Stomach (tissue), 9 donors: Measurements from ENCODE around the gene SH3BP5. TPM values are rescaled to one million over a fixed set of nuclear protein-coding genes. Genes with fewer than 3 reads are reported as not detected.
A peak's percentile ranks its signal among the peaks of the same experiment; 100 is the strongest.

Source experiments
- DNase-seq, 2 donors: peaks; one replicate each; pipeline versions ENCODE4 v3.0.0 to v3.0.0-alpha.2; 2013 to 2019
- H3K27ac ChIP-seq, 5 donors: fragments of 200-600 bp in 4 of 5; sonication (generic) in 4 of 5; one replicate each; pipeline ENCODE4 v1.5.1; 2013 to 2019; ENCODE audit warnings: mild to moderate bottlenecking in 1 of 5, moderate library complexity in 1 of 5
- H3K27me3 ChIP-seq, 3 donors: fragments of 200-600 bp; sonication (generic); one replicate each; pipeline ENCODE4 v1.5.1; 2017 to 2019; ENCODE audit warnings: mixed run types in 1 of 3
- H3K36me3 ChIP-seq, 4 donors: fragments of 200-600 bp; sonication (generic); 1 replicate in 3 of 4; 2 replicates in 1 of 4; pipeline ENCODE4 v1.5.1; 2016 to 2019
- H3K4me1 ChIP-seq, 4 donors: fragments of 200-600 bp; sonication (generic); one replicate each; pipeline ENCODE4 v1.5.1; 2016 to 2019
- H3K4me3 ChIP-seq, 4 donors: fragments of 200-600 bp; sonication (generic) in 3 of 4; one replicate each; pipeline ENCODE4 v1.5.1; 2016 to 2019; ENCODE audit warnings: mild to moderate bottlenecking in 1 of 4
- H3K9me3 ChIP-seq, 4 donors: fragments of 200-600 bp; sonication (generic); one replicate each; pipeline ENCODE4 v1.5.1; 2016 to 2019
- CTCF ChIP-seq, 7 experiments: fragments of 450-650 bp in 4 of 7; fragments of 200-600 bp in 3 of 7; sonication (generic) in 3 of 7; IDR thresholded peaks; one replicate each; pipeline ENCODE4 v1.5.1; 2016 to 2019; ENCODE audit warnings: antibody characterized with exemption in 7 of 7, control low read depth in 2 of 7, mild to moderate bottlenecking in 1 of 7
- EP300 ChIP-seq: sonication (generic); formaldehyde crosslinking; IDR thresholded peaks from one replicate; pipeline ENCODE4 v1.6.1; 2017; ENCODE audit warnings: antibody characterized with exemption
- POLR2A ChIP-seq, 4 donors: fragments of 450-650 bp; IDR thresholded peaks; one replicate each; pipeline ENCODE4 v1.6.1; 2016; ENCODE audit warnings: antibody characterized with exemption in 4 of 4, control low read depth in 2 of 4, mild to moderate bottlenecking in 1 of 4, moderate library complexity in 1 of 4
- POLR2AphosphoS5 ChIP-seq, 3 donors: sonication (generic); formaldehyde crosslinking; IDR thresholded peaks; one replicate each; pipeline ENCODE4 v1.6.1; 2016; ENCODE audit warnings: antibody characterized with exemption in 3 of 3
- WGBS, 5 donors: extraction: QIAGEN DNeasy Blood & Tissue Kit in 3 of 5; methylation state at CpG; one replicate each; pipeline versions ENCODE4 v1.1.5 to v1.1.7; 2013 to 2018; 5-methylcytosine and 5-hydroxymethylcytosine counted together
- intact Hi-C: fragments of 100-400 bp; cut with DNase I; formaldehyde crosslinking; loops from one replicate; pipeline ENCODE4 v1.15.1; 2023; ENCODE audit warnings: low total_unique reads
- polyA plus RNA-seq, 3 donors: library from polyadenylated mRNA; stranded (reverse); fragments of 200-250 nt; gene quantifications; one replicate each; pipeline ENCODE4 v1.2.3, GENCODE V29; 2013
- total RNA-seq, 5 donors: library from RNA; depleted of rRNA; stranded (reverse); fragments of >200 nt; gene quantifications; one replicate each; pipeline versions ENCODE4 v1.1.0 to v1.2.3, GENCODE V29; 2014 to 2016
- donor health status: healthy with polysubstance abuse.
- donor health status: Bipolar disorder and iron deficiency.
- donor health status: healthy.

SH3BP5 gene
- total and polyA plus RNA-seq, 8 donors, result 1.8 to 43.7 (median 18.9) TPM

DNA sequence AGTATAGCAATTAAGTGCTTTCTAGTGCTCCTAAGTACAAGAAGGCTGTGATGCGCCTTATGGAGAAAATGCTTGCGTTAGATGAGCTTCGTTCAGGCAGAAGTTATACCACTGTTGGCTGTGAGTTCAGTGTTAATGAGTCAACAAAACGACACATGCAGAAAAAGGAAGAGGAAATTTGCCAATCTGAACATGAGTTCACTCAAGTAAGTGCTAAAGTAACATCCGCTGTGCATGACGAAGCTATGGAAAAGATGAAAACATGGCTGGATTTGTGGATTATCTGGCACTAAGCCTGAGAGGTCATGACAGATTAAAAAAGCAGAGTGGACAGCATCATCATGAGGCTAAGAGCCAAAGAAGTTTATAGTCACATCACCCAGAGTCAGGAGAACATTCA is 36.9 kb downstream of the SH3BP5 start:
- H3K27ac ChIP-seq, result peak overlapping the region in 4 of 5 donors; percentile 59 to 82 (median 76)
- no peak overlapping the region for H3K4me3 ChIP-seq
- WGBS, 5 donors, result 69 to 81% (median 74%) methylated on average over 6 of the region's 6 CpGs
- DNase-seq, result peak in 1 of 2 donors; percentile 73
- no peaks in the 10 kb centered on the region for H3K36me3 ChIP-seq
- intact Hi-C loops, result no loop called here
- H3K4me1 ChIP-seq, result peaks cover 17 to 49% (median 22%) of the 10 kb centered on the region in 4 donors
- H3K9me3 ChIP-seq, result no peaks in the 10 kb centered on the region
- peak in 2 of 3 donors; percentile 60 to 69 for TF ChIP-seq POLR2AphosphoS5 (IDR thresholded peaks at IDR 0.05)
- TF ChIP-seq CTCF (IDR thresholded peaks at IDR 0.05), result no peak
- H3K27me3 ChIP-seq, result no peaks in the 10 kb centered on the region

DNA sequence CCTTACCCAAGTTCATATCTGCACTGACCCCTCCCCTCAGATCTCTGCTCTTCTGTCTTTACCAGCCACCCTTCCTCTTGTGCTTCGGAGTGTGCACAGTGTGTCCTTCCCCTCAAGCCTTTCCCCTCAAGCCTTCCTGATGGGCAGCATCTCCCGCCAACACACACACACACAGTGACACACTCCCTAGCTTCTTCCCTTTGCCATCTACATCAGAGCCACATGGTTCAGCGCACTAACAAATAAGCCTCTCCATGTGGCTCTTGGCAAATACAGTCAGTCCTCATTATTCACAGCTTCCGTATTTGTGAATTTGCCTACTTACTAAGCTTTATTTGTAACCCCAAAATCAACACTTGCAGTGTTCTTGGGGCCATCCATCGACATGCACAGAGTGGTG is 37.5 kb downstream of the SH3BP5 start:
- no peak overlapping the region for H3K4me3 ChIP-seq
- no peaks in the 10 kb centered on the region for H3K9me3 ChIP-seq
- no peaks in the 10 kb centered on the region for H3K27me3 ChIP-seq
- TF ChIP-seq POLR2AphosphoS5 (IDR thresholded peaks at IDR 0.05) (no peak), POLR2A (IDR thresholded peaks at IDR 0.05) (no peak), CTCF (IDR thresholded peaks at IDR 0.05) (no peak), EP300 (no peak)
- intact Hi-C loops, result no loop called here
- no peaks in the 10 kb centered on the region for H3K36me3 ChIP-seq
- peaks cover 17 to 45% (median 22%) of the 10 kb centered on the region in 4 donors for H3K4me1 ChIP-seq
- peak overlapping the region in 4 of 5 donors; percentile 59 to 82 (median 76) for H3K27ac ChIP-seq
- WGBS, 5 donors, result 75 to 90% (median 84%) methylated on average over 5 of the region's 5 CpGs
- no peak for DNase-seq

- TF ChIP-seq CTCF (IDR thresholded peaks at IDR 0.05), result no peak
- TF ChIP-seq POLR2A (IDR thresholded peaks at IDR 0.05), result no peak
- TF ChIP-seq EP300, result peak; percentile 94
- TF ChIP-seq POLR2AphosphoS5 (IDR thresholded peaks at IDR 0.05), result peak; percentile 17 to 73 (median 29)
- H3K4me3 ChIP-seq, result no peak overlapping the region
- H3K36me3 ChIP-seq, result no peaks in the 10 kb centered on the region
- intact Hi-C loops, result no loop called here
- peak overlapping the region in 4 of 5 donors; percentile 59 to 82 (median 76) for H3K27ac ChIP-seq
- no peaks in the 10 kb centered on the region for H3K9me3 ChIP-seq
- peak in 1 of 2 donors; percentile 59 for DNase-seq
- H3K4me1 ChIP-seq, result peaks cover 17 to 50% (median 25%) of the 10 kb centered on the region in 4 donors
- 53 to 70% (median 61%) methylated on average over 13 of the region's 13 CpGs for WGBS, 5 donors
- no peaks in the 10 kb centered on the region for H3K27me3 ChIP-seq
Measured at GRCh38 chr3:15292765-15293522, 39.4 kb downstream of the SH3BP5 start.

GRCh38 chr3:15291589-15292541 is 40.5 kb downstream of the SH3BP5 start:
- H3K27ac ChIP-seq, result peak overlapping the region; percentile 19 to 82 (median 71)
- H3K36me3 ChIP-seq, result no peaks in the 10 kb centered on the region
- intact Hi-C loops, result no loop called here
- TF ChIP-seq POLR2AphosphoS5 (IDR thresholded peaks at IDR 0.05) (peak in 1 of 3 donors; percentile 31), CTCF (IDR thresholded peaks at IDR 0.05) (no peak)
- WGBS, 5 donors, result 32 to 52% (median 42%) methylated on average over 6 of the region's 6 CpGs
- no peaks in the 10 kb centered on the region for H3K9me3 ChIP-seq
- DNase-seq, result peak in 1 of 2 donors; percentile 64
- peaks cover 17 to 60% (median 29%) of the 10 kb centered on the region in 4 donors for H3K4me1 ChIP-seq
- no peaks in the 10 kb centered on the region for H3K27me3 ChIP-seq
- H3K4me3 ChIP-seq, result no peak overlapping the region
